Hepatocyte (in vitro differentiated cells): ENCODE measurements around the gene CIITA. TPM values are rescaled to one million over a fixed set of nuclear protein-coding genes. Genes with fewer than 3 reads are reported as not detected.
"Not testable (repeated sequence)": the region's sequence is repeated elsewhere in the genome, so short reads cannot be mapped to it uniquely, and the experiment has no call there.

ENCODE experiments used
- DNase-seq: peaks from one replicate; pipeline ENCODE4 v3.0.0-alpha.2; 2016; ENCODE audit warnings: low spot score
- H2AFZ ChIP-seq: fragments of 200-600 bp; sonication (generic); 2 replicates; pipeline ENCODE4 v1.6.0; 2016; ENCODE audit warnings: antibody characterized with exemption, mild to moderate bottlenecking
- H3K27ac ChIP-seq: fragments of 200-600 bp; sonication (generic); 2 replicates; pipeline ENCODE4 v1.5.1; 2016; ENCODE audit warnings: mild to moderate bottlenecking
- H3K27me3 ChIP-seq: fragments of 200-600 bp; sonication (generic); 2 replicates; pipeline ENCODE4 v1.6.1; 2016
- H3K36me3 ChIP-seq: fragments of 200-600 bp; sonication (generic); replicated peaks from 2 replicates; pipeline ENCODE4 v1.5.1; 2016; ENCODE audit warnings: low read depth; ENCODE audit not compliant: insufficient read depth
- H3K4me1 ChIP-seq: fragments of 200-600 bp; sonication (generic); 2 replicates; pipeline ENCODE4 v1.5.1; 2016; ENCODE audit warnings: mild to moderate bottlenecking, moderate library complexity; ENCODE audit not compliant: insufficient read depth
- H3K4me2 ChIP-seq: fragments of 200-600 bp; sonication (generic); 2 replicates; pipeline ENCODE4 v1.6.0; 2016
- H3K4me3 ChIP-seq: fragments of 200-600 bp; sonication (generic); 2 replicates; pipeline ENCODE4 v1.5.1; 2016; ENCODE audit warnings: mild to moderate bottlenecking
- H3K79me2 ChIP-seq: fragments of 200-600 bp; sonication (generic); 2 replicates; pipeline ENCODE4 v1.6.0; 2017; ENCODE audit warnings: mild to moderate bottlenecking
- H3K9me2 ChIP-seq: fragments of 200-600 bp; sonication (generic); replicated peaks from 2 replicates; pipeline ENCODE4 v1.6.0; 2017; ENCODE audit warnings: mild to moderate bottlenecking; ENCODE audit not compliant: insufficient read depth
- H3K9me3 ChIP-seq: fragments of 200-600 bp; sonication (generic); 2 replicates; pipeline ENCODE4 v1.5.1; 2016; ENCODE audit warnings: low read depth, mild to moderate bottlenecking
- H4K20me1 ChIP-seq: fragments of 200-600 bp; sonication (generic); 2 replicates; pipeline ENCODE4 v1.6.0; 2016; ENCODE audit warnings: mild to moderate bottlenecking; ENCODE audit not compliant: insufficient read depth, poor library complexity, severe bottlenecking
- EZH2 ChIP-seq: fragments of 200-600 bp; sonication (generic); IDR thresholded peaks from 2 replicates; pipeline ENCODE4 v1.6.1; 2016; ENCODE audit warnings: antibody characterized with exemption, mild to moderate bottlenecking, borderline replicate concordance
- EZH2phosphoT487 ChIP-seq: fragments of 200-600 bp; sonication (generic); IDR thresholded peaks from one replicate; pipeline ENCODE4 v1.6.1; 2018; ENCODE audit warnings: antibody characterized with exemption, mild to moderate bottlenecking, low read depth, moderate library complexity; ENCODE audit not compliant: unreplicated experiment, severe bottlenecking
- WGBS: methylation state at CpG from one replicate; pipeline ENCODE4 v1.1.6; 2016; ENCODE audit warnings: low lambda C conversion rate; ENCODE audit errors: missing lambda C conversion rate; 5-methylcytosine and 5-hydroxymethylcytosine counted together
- polyA plus RNA-seq: library from polyadenylated mRNA; unstranded; fragments of >200 nt; fragmentation: Nextera tagmentation; extraction: Ambion mirVana; gene quantifications from 2 replicates; pipeline ENCODE4 v1.2.1, GENCODE V29; 2016
- total RNA-seq: library from RNA; depleted of rRNA; stranded (reverse); fragments of >200 nt; gene quantifications from 2 replicates; pipeline ENCODE4 v1.2.3, GENCODE V29; 2014
- TF ChIP-seq, protein P1 (sequence below): fragments of 200-600 bp; sonication (generic); IDR thresholded peaks from 2 replicates; pipeline ENCODE4 v1.5.1; 2016; ENCODE audit warnings: antibody characterized with exemption, mild to moderate bottlenecking; ENCODE audit not compliant: poor library complexity

Gene CIITA
- total and polyA plus RNA-seq, 2 experiments from 2014 or later: 1.1 TPM; not detected in 1

DNA sequence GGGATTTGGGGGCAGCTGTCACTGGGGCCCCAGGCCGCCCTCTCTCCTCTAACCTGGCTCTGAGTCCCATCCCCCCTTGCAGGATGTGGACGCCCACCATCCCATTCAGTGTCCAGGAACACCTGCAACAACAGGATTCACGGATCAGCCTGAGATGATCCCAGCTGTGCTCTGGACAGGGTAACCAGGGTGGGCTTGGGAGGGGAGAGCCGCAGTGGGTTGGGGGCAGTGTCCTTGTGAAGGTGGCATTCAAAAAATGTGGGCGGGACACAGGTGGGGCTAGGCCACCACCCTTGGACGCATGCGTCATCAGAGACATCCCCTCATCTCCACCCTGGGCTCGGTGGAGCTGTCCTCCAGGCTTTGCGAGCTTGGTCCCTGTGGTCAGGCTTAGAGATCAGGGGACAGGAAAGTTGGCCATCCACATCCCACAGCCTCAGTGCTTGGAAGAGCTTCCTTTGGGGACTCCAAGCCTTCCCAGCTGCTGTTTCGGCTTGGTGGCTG, 46.2 kb downstream of the CIITA start:
- no peak for TF ChIP-seq EZH2phosphoT487
- TF ChIP-seq, protein P1, sequence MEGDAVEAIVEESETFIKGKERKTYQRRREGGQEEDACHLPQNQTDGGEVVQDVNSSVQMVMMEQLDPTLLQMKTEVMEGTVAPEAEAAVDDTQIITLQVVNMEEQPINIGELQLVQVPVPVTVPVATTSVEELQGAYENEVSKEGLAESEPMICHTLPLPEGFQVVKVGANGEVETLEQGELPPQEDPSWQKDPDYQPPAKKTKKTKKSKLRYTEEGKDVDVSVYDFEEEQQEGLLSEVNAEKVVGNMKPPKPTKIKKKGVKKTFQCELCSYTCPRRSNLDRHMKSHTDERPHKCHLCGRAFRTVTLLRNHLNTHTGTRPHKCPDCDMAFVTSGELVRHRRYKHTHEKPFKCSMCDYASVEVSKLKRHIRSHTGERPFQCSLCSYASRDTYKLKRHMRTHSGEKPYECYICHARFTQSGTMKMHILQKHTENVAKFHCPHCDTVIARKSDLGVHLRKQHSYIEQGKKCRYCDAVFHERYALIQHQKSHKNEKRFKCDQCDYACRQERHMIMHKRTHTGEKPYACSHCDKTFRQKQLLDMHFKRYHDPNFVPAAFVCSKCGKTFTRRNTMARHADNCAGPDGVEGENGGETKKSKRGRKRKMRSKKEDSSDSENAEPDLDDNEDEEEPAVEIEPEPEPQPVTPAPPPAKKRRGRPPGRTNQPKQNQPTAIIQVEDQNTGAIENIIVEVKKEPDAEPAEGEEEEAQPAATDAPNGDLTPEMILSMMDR: no peak
- TF ChIP-seq EZH2: no peak
- no peak overlapping the region for H3K4me3 ChIP-seq
- WGBS: 86% methylated on average over 10 of the region's 10 CpGs
- H4K20me1 ChIP-seq: peaks cover 3% of the 10 kb centered on the region
- no peaks in the 10 kb centered on the region for H3K4me1 ChIP-seq
- no peaks in the 10 kb centered on the region for H3K27me3 ChIP-seq
- H3K9me2 ChIP-seq: no peaks in the 10 kb centered on the region
- no peaks in the 10 kb centered on the region for H3K36me3 ChIP-seq
- H2AFZ ChIP-seq: no peak overlapping the region
- no peak overlapping the region for H3K4me2 ChIP-seq
- H3K79me2 ChIP-seq: no peaks in the 10 kb centered on the region
- no peaks in the 10 kb centered on the region for H3K9me3 ChIP-seq
- no peak for DNase-seq
- H3K27ac ChIP-seq: no peak overlapping the region

DNA sequence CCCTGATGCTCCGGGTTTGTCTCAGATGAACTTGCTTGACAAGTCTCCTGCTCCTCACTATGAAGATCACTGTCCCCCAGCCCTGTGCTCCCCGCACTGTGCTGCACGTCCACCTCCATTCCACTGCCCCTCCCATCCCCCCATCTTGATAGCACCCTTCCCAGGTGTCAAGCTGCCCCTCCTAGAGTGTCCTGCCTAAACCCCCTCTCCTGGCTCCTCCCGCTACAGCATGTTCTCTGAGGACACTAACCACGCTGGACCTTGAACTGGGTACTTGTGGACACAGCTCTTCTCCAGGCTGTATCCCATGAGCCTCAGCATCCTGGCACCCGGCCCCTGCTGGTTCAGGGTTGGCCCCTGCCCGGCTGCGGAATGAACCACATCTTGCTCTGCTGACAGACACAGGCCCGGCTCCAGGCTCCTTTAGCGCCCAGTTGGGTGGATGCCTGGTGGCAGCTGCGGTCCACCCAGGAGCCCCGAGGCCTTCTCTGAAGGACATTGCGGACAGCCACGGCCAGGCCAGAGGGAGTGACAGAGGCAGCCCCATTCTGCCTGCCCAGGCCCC, 46.7 kb downstream of the CIITA start:
- no peak for DNase-seq

DNA sequence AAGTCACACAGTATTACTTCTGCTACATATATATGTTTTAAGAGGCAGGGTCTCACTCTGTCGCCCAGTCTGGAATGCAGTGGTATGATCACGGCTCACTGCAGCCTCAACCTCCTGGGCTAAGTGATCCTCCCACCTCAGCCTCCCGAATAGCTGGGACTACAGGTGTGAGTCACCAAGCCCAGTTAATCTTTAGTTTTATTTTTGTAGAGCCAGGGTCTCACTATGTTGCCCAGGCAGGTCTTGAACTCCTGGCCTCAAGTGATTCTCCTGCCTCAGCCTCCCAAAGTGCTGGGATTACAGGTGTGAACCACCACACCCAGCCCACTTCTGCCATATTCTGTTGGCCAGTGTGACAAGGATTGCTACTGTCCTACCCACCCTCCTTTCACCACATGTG, 48.3 kb downstream of the CIITA start:
- not testable (repeated sequence) for H4K20me1 ChIP-seq, H3K27me3 ChIP-seq, H3K4me2 ChIP-seq, DNase-seq, H2AFZ ChIP-seq, H3K4me3 ChIP-seq, H3K27ac ChIP-seq, H3K9me3 ChIP-seq, H3K4me1 ChIP-seq, H3K79me2 ChIP-seq, H3K9me2 ChIP-seq, H3K36me3 ChIP-seq
- WGBS: 98% methylated on average over 3 of the region's 3 CpGs

More for the DNA sequence above, 46.7 kb downstream of the CIITA start:
- H3K27ac ChIP-seq: no peak overlapping the region
- no peaks in the 10 kb centered on the region for H3K9me3 ChIP-seq
- no peaks in the 10 kb centered on the region for H3K27me3 ChIP-seq
- no peaks in the 10 kb centered on the region for H3K79me2 ChIP-seq
- no peaks in the 10 kb centered on the region for H3K9me2 ChIP-seq
- H3K4me3 ChIP-seq: no peak overlapping the region
- H3K4me1 ChIP-seq: no peaks in the 10 kb centered on the region
- no peak overlapping the region for H2AFZ ChIP-seq
- 80% methylated on average over 14 of the region's 14 CpGs for WGBS
- H4K20me1 ChIP-seq: peaks cover 3% of the 10 kb centered on the region
- TF ChIP-seq EZH2phosphoT487: no peak
- no peak for TF ChIP-seq EZH2
- TF ChIP-seq, protein P1: no peak
- no peaks in the 10 kb centered on the region for H3K36me3 ChIP-seq
- H3K4me2 ChIP-seq: no peak overlapping the region

DNA sequence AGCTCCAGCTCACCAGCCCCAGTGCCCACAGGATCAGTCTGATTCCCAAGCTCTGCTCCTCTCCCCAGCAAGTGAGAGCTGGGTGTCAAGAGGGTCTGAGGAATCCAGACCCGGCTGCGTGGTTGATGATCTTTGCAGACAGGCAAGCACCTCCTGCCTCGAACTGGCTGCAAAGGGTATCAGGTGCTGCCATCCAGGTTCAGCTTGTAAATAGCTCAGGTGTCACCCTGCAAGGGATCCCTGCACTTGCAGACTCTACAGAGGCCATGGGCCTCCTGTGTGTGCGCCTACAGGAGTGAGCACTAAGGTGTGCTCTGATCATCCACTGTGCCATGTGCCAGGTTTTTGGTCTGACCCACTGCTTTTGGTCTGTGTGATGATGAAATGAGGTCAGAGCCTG, 49.1 kb downstream of the CIITA start:
- Histone ChIP-seq H3K9me2 (no peaks in the 10 kb centered on the region), H3K79me2 (no peaks in the 10 kb centered on the region), H3K27ac (no peak overlapping the region), H3K4me3 (no peak overlapping the region), H3K9me3 (no peaks in the 10 kb centered on the region), H3K4me1 (no peaks in the 10 kb centered on the region), H2AFZ (no peak overlapping the region), H3K36me3 (no peaks in the 10 kb centered on the region), H3K27me3 (no peaks in the 10 kb centered on the region), H3K4me2 (no peak overlapping the region), H4K20me1 (peaks cover 3% of the 10 kb centered on the region)
- 96% methylated on average over 4 of the region's 4 CpGs for WGBS
- TF ChIP-seq, protein P1: no peak
- TF ChIP-seq EZH2 (no peak), EZH2phosphoT487 (no peak)
- no peak for DNase-seq
